ENCODE data around the gene MRPS18B.

GRCh38 chr6:30578051-30578450 is 39.6 kb upstream of the MRPS18B start:
- TF ChIP-seq CTCF (IDR thresholded peaks at IDR 0.05): no peak
- TF ChIP-seq POLR2A (IDR thresholded peaks at IDR 0.05): no peak

Measured in gastroesophageal sphincter (tissue), 3 donors.